HCT116 (cell line): Measurements from ENCODE around the gene TRIM65.

Experiments used
- ATF3 ChIP-seq: IDR thresholded peaks from 2 replicates; pipeline ENCODE4 v1.6.1; 2012
- CBX3 ChIP-seq: IDR thresholded peaks from 2 replicates; pipeline ENCODE4 v1.6.1; 2012; ENCODE audit warnings: low read depth
- CEBPB ChIP-seq: IDR thresholded peaks from 2 replicates; pipeline ENCODE4 v1.6.1; 2012; ENCODE audit warnings: low read depth
- CTCF ChIP-seq, 3 experiments: fragments of 200-600 bp in 1 of 3; sonication (generic) in 1 of 3; IDR thresholded peaks in 2 of 3; conservative IDR thresholded peaks in 1 of 3; 2 replicates each; pipeline ENCODE4 v1.5.1; 2012 to 2017; ENCODE audit warnings: low read depth in 2 of 3, low read length in 2 of 3, antibody characterized with exemption in 1 of 3, borderline replicate concordance in 1 of 3, control low read depth in 1 of 3, mild to moderate bottlenecking in 1 of 3, mixed read lengths in 1 of 3, mixed run types in 1 of 3, moderate library complexity in 1 of 3; ENCODE audit not compliant: insufficient read depth in 1 of 3
- EGR1 ChIP-seq: IDR thresholded peaks from 2 replicates; pipeline ENCODE4 v1.6.1; 2012; ENCODE audit warnings: low read depth
- EZH2 ChIP-seq: fragments of 200-600 bp; sonication (generic); IDR thresholded peaks from 2 replicates; pipeline ENCODE4 v1.6.1; 2017; ENCODE audit warnings: antibody characterized with exemption, mixed run types
- POLR2A ChIP-seq: IDR thresholded peaks from 2 replicates; pipeline ENCODE4 v1.7.0; 2011; ENCODE audit warnings: borderline replicate concordance; ENCODE audit not compliant: insufficient read depth, insufficient read length; ENCODE audit errors: extremely low read depth
- POLR2AphosphoS5 ChIP-seq: IDR thresholded peaks from 2 replicates; pipeline ENCODE4 v1.6.1; 2011; ENCODE audit warnings: mild to moderate bottlenecking, low read depth, low read length, moderate library complexity
- RAD21 ChIP-seq: IDR thresholded peaks from 2 replicates; pipeline ENCODE4 v1.6.1; 2012; ENCODE audit warnings: low read depth, mild to moderate bottlenecking
- REST ChIP-seq: IDR thresholded peaks from 2 replicates; pipeline ENCODE4 v1.6.1; 2012; ENCODE audit warnings: low read depth
- SIN3A ChIP-seq: IDR thresholded peaks from 2 replicates; pipeline ENCODE4 v1.6.1; 2012; ENCODE audit warnings: low read depth
- SRF ChIP-seq: IDR thresholded peaks from 2 replicates; pipeline ENCODE4 v1.6.1; 2012; ENCODE audit warnings: low read depth
- YY1 ChIP-seq: IDR thresholded peaks from 2 replicates; pipeline ENCODE4 v1.6.1; 2011; ENCODE audit warnings: low read length, low read depth, moderate library complexity, mild to moderate bottlenecking; ENCODE audit not compliant: insufficient replicate concordance; ENCODE audit errors: extremely low read depth
- ZBTB33 ChIP-seq: IDR thresholded peaks from 2 replicates; pipeline ENCODE4 v1.6.1; 2011; ENCODE audit warnings: mild to moderate bottlenecking, low read length, moderate library complexity; ENCODE audit not compliant: insufficient replicate concordance; ENCODE audit errors: extremely low read depth

GRCh38 chr17:75891022-75891604 is 5.6 kb downstream of the TRIM65 start:
- TF ChIP-seq EZH2: no peak
- TF ChIP-seq CTCF (IDR thresholded peaks at IDR 0.05 in 2 of 3, conservative IDR thresholded peaks at IDR 0.05 in 1 of 3; ENCODE audit: borderline replicate concordance in 1 of 3, insufficient read depth in 1 of 3, low read depth in 2 of 3, low read length in 2 of 3): no peak
- no peak for TF ChIP-seq EGR1
- TF ChIP-seq YY1: no peak
- TF ChIP-seq POLR2AphosphoS5: no peak
- TF ChIP-seq CBX3: no peak
- TF ChIP-seq POLR2A: no peak
- no peak for TF ChIP-seq RAD21
- TF ChIP-seq REST: no peak
- TF ChIP-seq CEBPB: no peak
- TF ChIP-seq ZBTB33: no peak
- no peak for TF ChIP-seq SIN3A
- TF ChIP-seq SRF: no peak
- no peak for TF ChIP-seq ATF3
